Keratinocyte (primary cell): ENCODE data around the gene SLC34A3.

ENCODE experiments used
- CTCF ChIP-seq, 3 experiments: IDR thresholded peaks in 1 of 3; conservative IDR thresholded peaks in 1 of 3; optimal IDR thresholded peaks in 1 of 3; 2 replicates in 2 of 3; 3 replicates in 1 of 3; pipeline versions ENCODE3 to v1.5.1; 2011; ENCODE audit warnings: low read length in 3 of 3, mild to moderate bottlenecking in 3 of 3, moderate library complexity in 2 of 3, control low read depth in 1 of 3, inconsistent platforms in 1 of 3; ENCODE audit not compliant: insufficient read depth in 2 of 3; ENCODE audit errors: extremely low read depth in 1 of 3
- EZH2 ChIP-seq: IDR thresholded peaks from one replicate; pipeline ENCODE4 v1.6.1; 2012; ENCODE audit warnings: inconsistent platforms, mild to moderate bottlenecking, low read length, moderate library complexity

GRCh38 chr9:137223078-137223970 lies 7.4 kb upstream of the SLC34A3 start:
- TF ChIP-seq CTCF (optimal IDR thresholded peaks at IDR 0.05 in 1 of 3, IDR thresholded peaks at IDR 0.05 in 1 of 3, conservative IDR thresholded peaks at IDR 0.05 in 1 of 3; ENCODE audit: extremely low read depth in 1 of 3, insufficient read depth in 2 of 3, low read length in 3 of 3) (no peak), EZH2 (no peak)
